Measurements from ENCODE around the gene AEBP1.

GRCh38 chr7:44148961-44149536 lies 44.9 kb downstream of the AEBP1 start:
- no peak for TF ChIP-seq CTCF (IDR thresholded peaks at IDR 0.05)
- no peak for TF ChIP-seq POLR2A (IDR thresholded peaks at IDR 0.05)
- TF ChIP-seq POLR2AphosphoS5 (IDR thresholded peaks at IDR 0.05) = no peak
